VCaP (cell line): ENCODE data around the gene CRAT.

Source experiments
- H3K27ac ChIP-seq: fragments of 450-650 bp; 2 replicates; pipeline ENCODE4 v1.5.1; 2017
- CTCF ChIP-seq: fragments of 450-650 bp; conservative IDR thresholded peaks from 2 replicates; pipeline ENCODE4 v1.5.1; 2017; ENCODE audit warnings: mild to moderate bottlenecking, moderate library complexity

The CRAT gene

GRCh38 chr9:129078691-129079503 lies 31.7 kb downstream of the CRAT start:
- no peak for TF ChIP-seq CTCF

GRCh38 chr9:129077236-129077635 lies 33.4 kb downstream of the CRAT start:
- H3K27ac ChIP-seq, result no peak overlapping the region
- no peak for TF ChIP-seq CTCF

More at GRCh38 chr9:129078691-129079503, 31.7 kb downstream of the CRAT start:
- H3K27ac ChIP-seq, result no peak overlapping the region

GRCh38 chr9:129076640-129077037 lies 34.0 kb downstream of the CRAT start:
- H3K27ac ChIP-seq, result no peak overlapping the region
- TF ChIP-seq CTCF, result no peak

- no peak for TF ChIP-seq CTCF
- H3K27ac ChIP-seq, result no peak overlapping the region
Measured at GRCh38 chr9:129075996-129076639, 34.5 kb downstream of the CRAT start.

- no peak overlapping the region for H3K27ac ChIP-seq
- TF ChIP-seq CTCF, result no peak
Measured at GRCh38 chr9:129074106-129074505, 36.5 kb downstream of the CRAT start.

- H3K27ac ChIP-seq, result no peak overlapping the region
- TF ChIP-seq CTCF, result no peak
Measured at GRCh38 chr9:129073404-129073803, 37.2 kb downstream of the CRAT start.

GRCh38 chr9:129072171-129072570 lies 38.4 kb downstream of the CRAT start:
- H3K27ac ChIP-seq, result no peak overlapping the region
- TF ChIP-seq CTCF, result no peak
